Astrocyte of the spinal cord (primary cell): Measurements from ENCODE around the gene SF1.

Source experiments
- DNase-seq: peaks from one replicate; pipeline ENCODE4 v3.0.0; 2011; ENCODE audit warnings: low read depth, low spot score
- H3K4me3 ChIP-seq: 2 replicates; pipeline ENCODE4 v1.5.1; 2011; ENCODE audit warnings: low read depth, mild to moderate bottlenecking, low read length, moderate library complexity
- CTCF ChIP-seq: IDR thresholded peaks from 2 replicates; pipeline ENCODE4 v1.5.1; 2012; ENCODE audit warnings: low read depth, mild to moderate bottlenecking, low read length, inconsistent platforms
- in situ Hi-C: cut with HindIII; loops from 2 replicates; pipeline ENCODE4 v1.10.0; 2017; ENCODE audit warnings: low sequenced_read_pairs

The SF1 gene

DNA sequence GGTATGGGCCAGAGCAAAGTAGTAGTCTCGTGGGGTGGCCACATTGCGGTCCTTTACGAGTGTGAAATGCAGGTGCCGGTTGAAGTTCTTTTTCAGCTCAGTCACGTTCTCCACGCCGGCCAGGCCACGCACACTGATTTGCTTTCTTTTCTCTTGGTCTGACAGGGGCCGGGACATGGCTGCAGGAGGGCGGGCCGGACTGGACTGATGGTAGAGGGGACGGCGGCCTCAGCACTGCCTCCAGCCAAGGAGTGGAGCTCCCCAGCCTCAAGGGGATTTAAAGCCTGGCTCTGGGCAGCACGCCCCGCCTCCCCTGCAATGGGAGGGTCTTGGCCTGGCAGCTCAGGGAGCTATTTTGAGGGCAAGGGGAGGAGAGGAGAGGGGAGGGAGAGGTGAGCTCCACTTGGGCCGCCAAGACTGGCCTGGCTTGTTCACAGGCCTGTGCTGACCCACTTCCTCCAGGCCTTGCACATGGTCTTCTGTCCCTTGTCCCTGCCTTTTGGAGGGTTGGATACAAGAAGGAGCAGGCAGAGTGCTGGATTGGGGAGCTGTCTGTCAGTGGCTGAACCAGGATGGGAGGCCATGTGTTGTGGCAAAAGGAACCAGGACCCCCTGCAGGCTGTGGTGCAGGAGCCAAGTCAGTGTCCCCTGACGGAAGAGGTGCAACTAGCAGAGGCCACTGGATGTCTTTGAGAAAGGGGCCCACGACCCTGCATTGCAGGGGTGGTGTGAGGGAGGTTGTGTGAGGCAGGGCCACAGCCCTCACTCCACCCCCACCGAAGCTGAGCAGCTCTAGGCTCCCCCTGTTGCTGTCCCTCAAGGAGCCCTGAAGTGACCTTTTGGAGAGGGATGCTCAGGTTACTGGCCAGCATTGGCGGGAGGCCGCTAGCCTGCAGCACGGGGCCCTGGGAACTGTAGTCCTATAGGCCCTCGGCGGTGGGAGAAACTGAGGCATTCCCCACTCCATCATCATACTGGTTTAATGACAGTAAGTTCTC is 18.3 kb downstream of the SF1 start, which contains the start of gene PYGM:
TSS of gene PYGM (minus strand) at position 253 of the 998 bp plus-strand sequence. CDS start at position 177, 76 bp downstream.
- TF ChIP-seq CTCF: no peak
- no peak within 1 kb of the TSS for H3K4me3 ChIP-seq
- in situ Hi-C loops: no loop called here
- no peak for DNase-seq

DNA sequence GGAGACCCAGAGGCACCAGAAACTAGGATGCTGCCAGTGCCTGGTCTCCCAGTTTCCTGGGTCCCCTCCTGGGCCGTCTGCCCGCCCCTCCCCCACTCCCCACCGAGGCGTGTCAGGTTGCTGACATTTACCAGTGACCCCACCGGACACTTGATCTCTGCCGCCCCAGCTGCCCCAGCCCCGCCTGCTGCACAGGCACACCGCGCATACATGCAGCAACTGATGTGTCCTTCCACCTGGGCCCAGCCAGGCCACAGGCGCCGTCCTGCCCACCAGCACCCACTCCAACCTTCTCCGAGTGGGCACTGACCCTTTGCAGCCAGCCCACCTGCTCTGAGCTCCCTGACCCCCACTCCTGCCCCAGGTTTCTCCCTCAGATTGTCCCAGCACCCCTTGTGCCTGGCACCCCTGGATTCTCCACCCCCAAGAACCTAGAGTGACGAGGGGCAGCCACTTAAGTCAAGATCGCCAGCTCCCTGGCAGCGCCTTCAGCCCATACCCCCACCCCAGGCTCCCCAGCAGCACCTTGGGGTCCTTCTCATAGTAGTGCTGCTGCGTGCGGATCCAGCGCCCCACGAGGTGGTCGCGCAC is 19.1 kb downstream of the SF1 start:
- H3K4me3 ChIP-seq: no peak overlapping the region
- in situ Hi-C loops: no loop called here
- no peak for DNase-seq
- no peak for TF ChIP-seq CTCF

- no peak for TF ChIP-seq CTCF
- in situ Hi-C loops: no loop called here
- no peak for DNase-seq
- H3K4me3 ChIP-seq: no peak overlapping the region
Measured at GRCh38 chr11:64758330-64759079, 19.8 kb downstream of the SF1 start.

- TF ChIP-seq CTCF: no peak
- in situ Hi-C loops: no loop called here
- H3K4me3 ChIP-seq: no peak overlapping the region
- no peak for DNase-seq
Measured at GRCh38 chr11:64757549-64758329, 20.6 kb downstream of the SF1 start.

DNA sequence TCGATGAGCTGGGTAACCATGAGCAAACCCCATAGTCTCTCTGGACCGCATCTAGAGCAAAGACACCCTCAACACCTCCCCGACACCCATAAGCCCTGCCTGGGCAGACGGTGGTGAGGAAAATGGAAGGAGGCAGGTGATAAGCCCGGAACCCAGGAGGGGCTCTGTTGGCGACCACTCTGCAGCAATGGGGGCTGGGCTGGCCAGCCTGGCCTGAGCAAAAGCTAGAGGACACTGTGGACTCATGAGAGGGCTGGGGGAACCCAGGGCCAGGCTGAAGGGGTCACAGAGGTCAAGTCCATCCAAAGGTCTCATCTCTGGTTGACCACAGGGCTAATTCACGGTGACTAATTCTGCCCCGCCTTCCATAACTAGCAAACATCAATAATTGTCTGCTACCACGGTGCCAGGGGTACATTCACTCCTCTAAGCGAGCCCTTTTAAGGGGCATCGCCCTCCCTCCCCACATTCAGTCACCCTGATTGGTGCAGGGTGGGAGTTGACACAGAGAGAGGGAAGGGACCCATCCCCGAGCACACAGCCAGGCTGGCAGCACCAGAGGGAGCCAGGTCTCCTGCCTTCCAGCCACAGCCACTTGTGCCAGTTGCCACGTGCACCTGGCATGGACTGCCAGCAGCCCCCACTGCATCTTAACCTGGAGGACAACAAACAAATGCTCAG is 22.5 kb downstream of the SF1 start:
- in situ Hi-C loops: no loop called here
- H3K4me3 ChIP-seq: no peak overlapping the region
- DNase-seq: no peak
- no peak for TF ChIP-seq CTCF
